ENCODE results near the gene GNRHR.

DNA sequence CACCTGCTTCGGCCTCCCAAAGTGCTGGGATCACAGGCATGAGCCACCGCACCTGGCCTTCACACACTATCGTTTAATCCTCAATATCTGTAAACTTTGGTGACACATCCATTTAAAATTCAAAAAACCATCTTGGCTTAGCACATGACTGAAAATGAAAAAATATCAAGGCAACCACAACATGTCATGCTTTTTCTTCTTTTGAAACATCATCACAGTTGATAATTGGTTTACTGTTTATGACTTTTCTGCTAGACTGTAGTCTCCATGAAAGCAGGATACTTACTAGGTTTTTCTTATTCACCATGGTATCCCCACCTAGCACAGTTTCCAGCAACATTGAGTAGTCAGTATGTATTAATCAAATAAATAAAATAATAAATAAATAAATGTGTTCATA lies 11.0 kb downstream of the GNRHR start:
- TF ChIP-seq, protein P1, sequence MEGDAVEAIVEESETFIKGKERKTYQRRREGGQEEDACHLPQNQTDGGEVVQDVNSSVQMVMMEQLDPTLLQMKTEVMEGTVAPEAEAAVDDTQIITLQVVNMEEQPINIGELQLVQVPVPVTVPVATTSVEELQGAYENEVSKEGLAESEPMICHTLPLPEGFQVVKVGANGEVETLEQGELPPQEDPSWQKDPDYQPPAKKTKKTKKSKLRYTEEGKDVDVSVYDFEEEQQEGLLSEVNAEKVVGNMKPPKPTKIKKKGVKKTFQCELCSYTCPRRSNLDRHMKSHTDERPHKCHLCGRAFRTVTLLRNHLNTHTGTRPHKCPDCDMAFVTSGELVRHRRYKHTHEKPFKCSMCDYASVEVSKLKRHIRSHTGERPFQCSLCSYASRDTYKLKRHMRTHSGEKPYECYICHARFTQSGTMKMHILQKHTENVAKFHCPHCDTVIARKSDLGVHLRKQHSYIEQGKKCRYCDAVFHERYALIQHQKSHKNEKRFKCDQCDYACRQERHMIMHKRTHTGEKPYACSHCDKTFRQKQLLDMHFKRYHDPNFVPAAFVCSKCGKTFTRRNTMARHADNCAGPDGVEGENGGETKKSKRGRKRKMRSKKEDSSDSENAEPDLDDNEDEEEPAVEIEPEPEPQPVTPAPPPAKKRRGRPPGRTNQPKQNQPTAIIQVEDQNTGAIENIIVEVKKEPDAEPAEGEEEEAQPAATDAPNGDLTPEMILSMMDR (IDR thresholded peaks at IDR 0.05; ENCODE audit: poor library complexity), result no peak
- no peak for TF ChIP-seq EZH2phosphoT487 (IDR thresholded peaks at IDR 0.05; ENCODE audit: low read depth, severe bottlenecking, unreplicated experiment)
